NCI-H2196 (cell line): ENCODE measurements around the gene CDKN3.
A peak's percentile ranks its signal among the peaks of the same experiment; 100 is the strongest.
"Not testable (repeated sequence)": the region's sequence is repeated elsewhere in the genome, so short reads cannot be mapped to it uniquely, and the experiment has no call there.

ENCODE experiments used
- DNase-seq: peaks from one replicate; lab custom pipeline; 2025; ENCODE audit not compliant: unreplicated experiment; lab: John Stamatoyannopoulos, UW

The CDKN3 gene

DNA sequence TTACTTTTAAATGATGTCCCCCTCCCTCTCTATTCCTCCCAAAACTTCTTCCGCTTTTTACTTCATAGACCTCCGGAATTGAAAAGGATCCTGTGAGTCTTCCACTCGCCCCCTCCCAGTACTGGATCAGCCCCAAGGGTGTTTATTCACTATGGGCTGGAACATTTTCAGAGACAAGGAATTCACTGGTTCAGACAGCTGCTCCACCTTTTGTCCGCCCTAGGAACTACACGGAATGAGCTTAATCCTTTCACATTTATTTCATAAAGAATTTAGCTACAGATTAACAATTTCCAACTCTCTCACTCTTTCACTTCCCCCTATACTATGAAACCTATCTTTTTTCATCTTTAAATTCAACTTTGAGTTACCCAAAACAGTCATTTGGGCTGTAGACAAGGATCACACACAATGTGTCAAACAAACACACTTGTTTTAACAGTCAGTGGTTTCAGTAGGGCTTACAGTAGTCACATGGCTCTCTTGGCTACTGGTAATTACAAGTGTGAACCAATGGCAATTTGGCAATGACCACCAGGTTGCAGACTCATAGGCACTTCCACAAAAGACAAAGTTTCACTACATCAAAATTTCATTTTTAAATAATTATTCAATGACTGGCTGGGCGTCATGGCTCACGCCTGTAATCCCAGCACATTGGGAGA, 23.8 kb downstream of the CDKN3 start:
- DNase-seq = no peak

DNA sequence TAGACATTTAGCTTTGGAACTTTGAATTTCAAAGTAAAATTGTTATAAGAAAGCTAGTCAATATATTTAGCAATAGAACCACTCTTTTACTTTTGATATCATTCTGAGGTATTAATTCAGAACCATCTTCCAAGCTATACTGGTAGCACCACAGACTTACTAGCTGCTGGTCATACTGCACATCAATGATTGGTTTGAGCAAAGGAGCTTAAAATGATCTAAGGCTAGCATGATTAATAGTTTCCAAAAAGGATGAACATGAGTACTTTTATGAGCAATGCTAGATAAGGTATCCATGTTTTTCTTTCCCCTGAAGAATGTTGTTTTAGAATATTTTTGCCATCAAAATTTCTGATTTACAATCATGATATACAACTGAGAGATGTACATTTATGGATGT, 27.2 kb downstream of the CDKN3 start:
- DNase-seq = no peak

DNA sequence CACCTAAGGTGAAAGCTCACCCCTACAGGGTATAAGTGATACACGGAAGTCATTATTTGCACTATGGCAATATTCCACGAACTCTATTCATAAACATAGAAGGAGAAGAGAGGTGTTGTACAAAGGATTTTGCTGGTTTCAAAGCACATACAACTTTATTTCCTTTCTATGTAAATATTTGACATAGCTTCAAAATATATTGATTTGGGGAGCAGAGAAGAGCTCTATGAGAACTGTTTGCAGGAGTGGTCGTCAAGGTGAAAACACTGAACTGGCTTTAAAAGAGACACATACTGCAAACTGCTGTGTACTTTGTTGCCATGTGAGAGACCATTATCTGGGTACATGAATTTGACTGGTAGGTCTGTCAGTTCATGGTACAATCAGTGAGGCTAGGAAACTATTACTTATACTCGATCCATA, 27.7 kb downstream of the CDKN3 start:
- DNase-seq = no peak

DNA sequence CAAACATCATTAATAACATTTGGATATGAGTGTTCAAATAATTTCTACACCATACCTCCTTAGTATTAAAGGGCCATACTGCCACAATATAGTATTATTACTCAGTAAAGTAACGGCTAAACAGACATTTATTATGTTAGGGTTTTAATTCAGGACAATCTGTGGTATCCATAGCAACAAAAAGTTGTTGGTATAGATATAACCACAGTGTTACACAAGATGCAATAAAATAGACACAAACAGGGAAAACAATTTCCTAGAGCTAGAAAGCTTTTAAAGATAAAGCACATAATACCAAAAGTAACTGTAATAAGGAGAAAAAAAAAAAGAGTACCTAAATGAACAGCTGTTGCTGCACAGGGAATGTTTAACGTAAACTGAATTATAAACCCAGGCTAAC, 28.3 kb downstream of the CDKN3 start:
- no peak for DNase-seq

GRCh38 chr14:54425537-54426274, 28.9 kb downstream of the CDKN3 start:
- DNase-seq = no peak

DNA sequence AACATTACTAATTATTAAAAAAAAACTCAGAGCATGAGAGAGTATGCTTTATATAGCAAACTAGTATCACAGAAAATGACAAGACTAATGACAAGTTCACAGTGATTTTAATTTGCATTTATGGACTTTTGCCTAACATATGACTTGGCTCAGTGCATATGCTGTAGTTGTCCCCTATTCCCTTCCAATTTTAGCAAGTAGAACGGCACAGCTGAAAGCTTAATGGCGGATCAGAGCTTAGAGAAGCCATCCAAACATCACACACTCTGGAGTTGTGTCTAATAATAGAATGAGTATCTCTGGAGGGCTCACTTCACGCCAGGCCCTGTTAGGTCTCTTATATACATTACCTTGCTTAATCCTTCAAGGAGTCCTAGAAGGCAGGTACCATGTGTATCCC, 31.1 kb downstream of the CDKN3 start:
- DNase-seq = no peak

DNA sequence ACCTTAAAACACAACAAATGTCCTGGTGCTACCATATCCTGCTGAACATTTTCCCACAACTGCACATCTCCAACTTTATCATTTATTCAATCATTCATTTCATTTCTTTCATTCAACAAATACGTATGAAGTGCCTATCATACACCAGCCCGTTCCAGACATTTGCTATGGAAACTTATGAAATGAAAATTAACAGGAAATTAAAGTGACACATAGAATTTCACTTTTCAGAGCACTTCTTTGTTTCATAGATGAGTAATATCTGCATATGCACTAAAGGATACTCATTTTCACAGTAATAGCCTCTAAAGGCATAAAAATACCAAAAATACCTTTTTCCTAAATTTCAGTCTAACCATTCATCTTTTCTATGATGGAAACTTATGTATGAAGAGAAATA, 31.7 kb downstream of the CDKN3 start:
- DNase-seq = no peak

DNA sequence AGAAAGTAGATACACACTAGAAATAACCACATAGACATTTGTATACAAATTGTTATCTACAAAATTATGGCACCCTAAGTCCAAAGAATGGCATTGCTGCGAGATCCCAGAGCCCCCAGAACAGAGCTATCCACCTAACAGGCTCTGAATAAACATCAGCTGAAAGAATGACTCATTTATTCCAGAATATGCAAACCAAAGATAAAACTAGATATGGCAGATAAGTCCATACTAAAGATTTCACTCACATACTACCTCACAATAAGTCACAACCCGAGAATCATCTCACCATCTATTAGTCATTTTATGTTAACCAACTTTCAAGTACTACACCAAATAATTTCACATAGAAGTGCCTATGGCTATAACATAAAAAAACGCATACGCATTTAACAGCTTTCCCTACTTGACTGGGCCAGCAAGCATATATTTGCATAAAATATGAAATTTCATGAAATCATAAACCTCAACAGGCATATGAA, 38.7 kb downstream of the CDKN3 start:
- DNase-seq = no peak

GRCh38 chr14:54437954-54438353, 41.1 kb downstream of the CDKN3 start:
- DNase-seq = not testable (repeated sequence)

GRCh38 chr14:54438703-54439102, 41.9 kb downstream of the CDKN3 start:
- DNase-seq = no peak

DNA sequence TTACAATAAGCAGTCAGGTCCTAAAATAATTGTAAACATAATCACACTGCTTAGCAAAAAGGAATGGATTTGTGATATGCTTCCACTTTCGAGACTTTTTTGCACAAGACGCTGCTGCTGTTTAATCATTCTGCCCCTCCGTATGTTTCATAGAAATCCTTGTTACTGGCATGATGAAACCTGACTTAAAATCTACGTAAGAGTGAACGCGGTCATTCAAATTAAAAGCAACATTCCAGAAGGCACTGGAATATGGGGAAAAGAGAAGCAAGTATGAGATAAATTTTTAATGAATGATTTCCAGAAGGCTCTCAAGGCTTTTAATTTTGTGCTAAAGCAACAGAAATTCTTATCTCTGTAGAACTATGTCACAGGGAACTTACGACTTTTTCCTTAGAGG, 43.2 kb downstream of the CDKN3 start:
- DNase-seq = no peak

GRCh38 chr14:54440476-54440872, 43.7 kb downstream of the CDKN3 start:
- DNase-seq = no peak

GRCh38 chr14:54440873-54441868, 44.4 kb downstream of the CDKN3 start, which contains the start of gene CNIH1:
Gene CNIH1 (minus strand): TSS chr14:54441374. CDS start chr14:54441327, 47 bp downstream.
- peak; percentile 89 for DNase-seq

DNA sequence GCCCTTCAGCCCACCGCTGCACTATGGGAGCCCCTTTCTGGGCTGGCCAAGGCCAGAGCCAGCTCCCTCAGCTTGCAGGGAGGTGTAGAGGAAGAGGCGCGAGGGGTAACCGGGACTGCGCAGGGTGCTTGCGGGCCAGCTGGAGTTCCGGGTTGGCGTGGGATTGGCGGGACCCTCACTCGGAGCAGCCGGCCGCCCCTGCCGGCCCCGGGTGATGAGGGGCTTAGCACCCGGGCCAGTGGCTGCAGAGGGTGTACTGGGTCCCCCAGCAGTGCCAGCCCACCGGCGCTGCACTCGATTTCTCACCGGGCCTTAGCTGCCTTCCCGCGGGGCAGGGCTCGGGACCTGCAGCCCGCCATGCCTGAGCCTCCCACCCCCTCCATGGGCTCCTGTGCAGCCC, 46.2 kb downstream of the CDKN3 start:
- not testable (repeated sequence) for DNase-seq

GRCh38 chr14:54443981-54444380, 47.2 kb downstream of the CDKN3 start:
- DNase-seq = no peak

DNA sequence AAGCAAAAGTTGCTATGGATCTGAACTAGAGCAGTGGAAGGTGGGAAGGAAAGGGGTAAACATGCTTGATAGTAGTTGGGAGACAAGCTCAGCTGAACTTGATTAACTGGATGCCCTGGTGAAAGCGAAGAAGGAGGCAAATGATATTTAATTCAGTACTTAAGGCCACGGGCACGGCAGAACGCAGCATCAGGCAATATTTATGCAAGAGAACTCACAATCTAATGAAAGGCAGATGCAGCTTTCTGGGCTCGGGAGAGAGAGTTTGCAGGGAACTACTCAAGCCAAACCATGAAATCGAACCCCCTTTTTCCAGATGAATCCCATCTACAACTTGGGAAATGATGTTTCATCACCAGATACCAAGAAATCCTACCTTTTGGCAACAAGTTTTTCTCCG, 47.9 kb downstream of the CDKN3 start:
- DNase-seq = no peak

- DNase-seq = peak; percentile 77
These were observed 49.4 kb downstream of the CDKN3 start for GRCh38 chr14:54446161-54446693.

DNA sequence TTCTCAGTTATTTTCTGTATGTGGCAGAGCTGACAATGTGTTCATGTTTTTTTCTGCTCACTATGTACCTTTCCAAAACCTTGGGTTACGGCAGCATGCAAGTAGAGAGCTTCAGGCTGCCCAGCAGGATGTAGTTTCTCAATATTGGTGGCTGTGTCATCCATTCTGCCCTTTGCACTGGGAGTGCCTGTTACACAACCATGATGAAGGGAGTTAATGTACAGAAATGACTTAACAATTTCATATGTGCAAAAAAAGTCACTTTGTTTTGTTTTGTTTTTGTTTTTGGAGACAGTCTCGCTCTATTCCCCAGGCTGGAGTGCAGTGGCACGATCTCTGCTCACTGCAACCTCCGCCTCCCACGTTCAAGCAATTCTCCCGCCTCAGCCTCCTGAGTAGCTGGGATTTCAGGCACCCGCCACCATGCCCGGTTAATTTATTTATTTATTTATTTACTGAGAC, 50.5 kb downstream of the CDKN3 start:
- DNase-seq = no peak

- DNase-seq = no peak
These were observed 53.7 kb downstream of the CDKN3 start for GRCh38 chr14:54450535-54450934.

DNA sequence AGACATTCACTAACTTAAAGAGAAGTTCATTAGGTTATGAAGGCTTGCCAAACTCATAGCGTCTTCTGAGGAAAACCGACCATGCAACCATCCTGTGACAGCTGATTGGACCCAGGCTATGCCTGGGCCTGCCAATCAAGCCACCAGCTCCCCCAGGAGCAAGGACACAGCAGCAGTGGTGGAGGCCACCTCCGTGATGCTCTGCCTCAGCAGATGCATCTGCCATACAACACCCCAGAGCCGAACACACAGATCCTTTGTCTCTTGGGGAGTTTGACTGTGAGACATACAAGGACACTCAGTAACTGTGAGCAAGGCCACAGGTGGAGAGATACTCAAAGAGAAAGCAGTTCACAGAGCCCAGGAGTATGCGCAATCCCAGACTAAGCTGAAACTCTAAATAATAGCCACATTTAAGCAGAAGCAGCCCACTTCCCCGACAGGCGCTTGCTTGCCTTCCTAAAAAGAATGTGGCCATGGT, 54.4 kb downstream of the CDKN3 start:
- DNase-seq = no peak

GRCh38 chr14:54451961-54452360, 55.2 kb downstream of the CDKN3 start:
- no peak for DNase-seq
